OCI-LY1 (cell line): ENCODE results near the gene IGSF11.

ENCODE experiments used
- H2AFZ ChIP-seq: fragments of 200-600 bp; sonication (generic), shearing (Covaris generic); 2 replicates; pipeline ENCODE4 v1.6.0; 2014; ENCODE audit warnings: antibody characterized with exemption, mild to moderate bottlenecking, low read length
- H3F3A ChIP-seq: fragments of 200-600 bp; sonication (generic), shearing (Covaris generic); 2 replicates; pipeline ENCODE4 v1.6.0; 2014; ENCODE audit warnings: mild to moderate bottlenecking, antibody characterized with exemption, low read length, moderate library complexity; ENCODE audit not compliant: insufficient read depth
- H3K27ac ChIP-seq: fragments of 200-600 bp; sonication (generic); 2 replicates; pipeline ENCODE4 v1.5.1; 2014; ENCODE audit warnings: low read length, mixed run types, mild to moderate bottlenecking, low read depth; ENCODE audit not compliant: poor library complexity, severe bottlenecking
- H3K27me3 ChIP-seq: fragments of 200-600 bp; sonication (generic); 2 replicates; pipeline ENCODE4 v1.6.0; 2014; ENCODE audit warnings: antibody characterized with exemption, mild to moderate bottlenecking, low read length, moderate library complexity; ENCODE audit not compliant: insufficient read depth
- H3K36me3 ChIP-seq: fragments of 200-600 bp; sonication (generic); 2 replicates; pipeline ENCODE4 v1.6.1; 2014; ENCODE audit warnings: mild to moderate bottlenecking, antibody characterized with exemption, low read length, moderate library complexity, mixed read lengths; ENCODE audit not compliant: insufficient read depth
- H3K4me1 ChIP-seq: fragments of 200-600 bp; sonication (generic); 2 replicates; pipeline ENCODE4 v1.5.1; 2014; ENCODE audit warnings: mild to moderate bottlenecking, low read length, moderate library complexity; ENCODE audit not compliant: insufficient read depth, severe bottlenecking
- H3K4me2 ChIP-seq: fragments of 200-600 bp; sonication (generic), shearing (Covaris generic); 2 replicates; pipeline ENCODE4 v1.6.1; 2014; ENCODE audit warnings: low read length
- H3K4me3 ChIP-seq: fragments of 200-600 bp; sonication (generic); 2 replicates; pipeline ENCODE4 v1.5.1; 2014; ENCODE audit warnings: low read length, low read depth, mild to moderate bottlenecking, mixed read lengths; ENCODE audit not compliant: poor library complexity, severe bottlenecking
- H3K79me2 ChIP-seq: fragments of 200-600 bp; shearing (Covaris generic); 2 replicates; pipeline ENCODE4 v1.6.1; 2016; ENCODE audit warnings: mixed run types, low read length, mixed read lengths; ENCODE audit not compliant: insufficient read depth
- H3K9ac ChIP-seq: fragments of 200-600 bp; sonication (generic), shearing (Covaris generic); 2 replicates; pipeline ENCODE4 v1.6.1; 2014; ENCODE audit warnings: mild to moderate bottlenecking, low read length, mixed read lengths
- H3K9me2 ChIP-seq: fragments of 200-600 bp; sonication (generic), shearing (Covaris generic); 2 replicates; pipeline ENCODE4 v1.6.1; 2014; ENCODE audit warnings: low read depth, mild to moderate bottlenecking, low read length, mixed read lengths
- H3K9me3 ChIP-seq: fragments of 200-600 bp; shearing (Covaris generic); 2 replicates; pipeline ENCODE4 v1.6.1; 2014; ENCODE audit warnings: low read length, mixed read lengths
- H4K20me1 ChIP-seq: fragments of 200-600 bp; sonication (generic), shearing (Covaris generic); 2 replicates; pipeline ENCODE4 v1.6.0; 2016; ENCODE audit warnings: mild to moderate bottlenecking, low read length; ENCODE audit not compliant: insufficient read depth
- EZH2 ChIP-seq: fragments of 200-600 bp; sonication (generic), shearing (Covaris generic); IDR thresholded peaks from 2 replicates; pipeline ENCODE4 v1.8.0; 2017; ENCODE audit warnings: borderline replicate concordance, mixed run types, mild to moderate bottlenecking, antibody characterized with exemption, low read length, moderate library complexity, mixed read lengths
- TF ChIP-seq, protein P1 (sequence below): fragments of 200-600 bp; sonication (generic), shearing (Covaris generic); IDR thresholded peaks from 2 replicates; pipeline ENCODE4 v1.5.1; 2017; ENCODE audit warnings: mild to moderate bottlenecking, antibody characterized with exemption, low read length, moderate library complexity, mixed read lengths

The IGSF11 gene

GRCh38 chr3:119015942-119016341 is 18.7 kb downstream of the IGSF11 start:
- H3F3A ChIP-seq: no peaks in the 10 kb centered on the region
- no peaks in the 10 kb centered on the region for H4K20me1 ChIP-seq
- no peak overlapping the region for H3K4me2 ChIP-seq
- H3K9ac ChIP-seq: no peak overlapping the region
- H3K9me3 ChIP-seq: no peaks in the 10 kb centered on the region
- H3K4me3 ChIP-seq: no peak overlapping the region
- no peak overlapping the region for H2AFZ ChIP-seq
- H3K36me3 ChIP-seq: no peaks in the 10 kb centered on the region
- H3K9me2 ChIP-seq: no peaks in the 10 kb centered on the region
- no peaks in the 10 kb centered on the region; the same call in 1 of the 2 replicates for H3K27me3 ChIP-seq
- TF ChIP-seq EZH2: no peak
- TF ChIP-seq, protein P1, sequence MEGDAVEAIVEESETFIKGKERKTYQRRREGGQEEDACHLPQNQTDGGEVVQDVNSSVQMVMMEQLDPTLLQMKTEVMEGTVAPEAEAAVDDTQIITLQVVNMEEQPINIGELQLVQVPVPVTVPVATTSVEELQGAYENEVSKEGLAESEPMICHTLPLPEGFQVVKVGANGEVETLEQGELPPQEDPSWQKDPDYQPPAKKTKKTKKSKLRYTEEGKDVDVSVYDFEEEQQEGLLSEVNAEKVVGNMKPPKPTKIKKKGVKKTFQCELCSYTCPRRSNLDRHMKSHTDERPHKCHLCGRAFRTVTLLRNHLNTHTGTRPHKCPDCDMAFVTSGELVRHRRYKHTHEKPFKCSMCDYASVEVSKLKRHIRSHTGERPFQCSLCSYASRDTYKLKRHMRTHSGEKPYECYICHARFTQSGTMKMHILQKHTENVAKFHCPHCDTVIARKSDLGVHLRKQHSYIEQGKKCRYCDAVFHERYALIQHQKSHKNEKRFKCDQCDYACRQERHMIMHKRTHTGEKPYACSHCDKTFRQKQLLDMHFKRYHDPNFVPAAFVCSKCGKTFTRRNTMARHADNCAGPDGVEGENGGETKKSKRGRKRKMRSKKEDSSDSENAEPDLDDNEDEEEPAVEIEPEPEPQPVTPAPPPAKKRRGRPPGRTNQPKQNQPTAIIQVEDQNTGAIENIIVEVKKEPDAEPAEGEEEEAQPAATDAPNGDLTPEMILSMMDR: no peak
- H3K27ac ChIP-seq: no peak overlapping the region
- H3K79me2 ChIP-seq: no peaks in the 10 kb centered on the region
- H3K4me1 ChIP-seq: no peaks in the 10 kb centered on the region

GRCh38 chr3:119013951-119014350 is 20.7 kb downstream of the IGSF11 start:
- Histone ChIP-seq H3K27me3 (no peaks in the 10 kb centered on the region), H2AFZ (no peak overlapping the region), H3K4me3 (no peak overlapping the region), H3K4me2 (no peak overlapping the region), H3K27ac (no peak overlapping the region), H3K9me3 (no peaks in the 10 kb centered on the region), H4K20me1 (no peaks in the 10 kb centered on the region), H3K4me1 (no peaks in the 10 kb centered on the region), H3K36me3 (no peaks in the 10 kb centered on the region), H3F3A (no peaks in the 10 kb centered on the region), H3K9me2 (no peaks in the 10 kb centered on the region), H3K9ac (no peak overlapping the region), H3K79me2 (no peaks in the 10 kb centered on the region)
- no peak for TF ChIP-seq EZH2
- TF ChIP-seq, protein P1: no peak

GRCh38 chr3:119011528-119011927 is 23.1 kb downstream of the IGSF11 start:
- Histone ChIP-seq H3K4me1 (no peaks in the 10 kb centered on the region), H3K79me2 (no peaks in the 10 kb centered on the region), H3K9ac (no peak overlapping the region), H3K27me3 (no peaks in the 10 kb centered on the region), H3K27ac (no peak overlapping the region), H2AFZ (no peak overlapping the region), H3K36me3 (no peaks in the 10 kb centered on the region), H3K4me3 (no peak overlapping the region), H4K20me1 (no peaks in the 10 kb centered on the region), H3K4me2 (no peak overlapping the region), H3K9me2 (no peaks in the 10 kb centered on the region), H3F3A (no peaks in the 10 kb centered on the region), H3K9me3 (no peaks in the 10 kb centered on the region)
- TF ChIP-seq EZH2: no peak

- Histone ChIP-seq H3K4me2 (no peak overlapping the region), H3K36me3 (no peaks in the 10 kb centered on the region), H3F3A (no peaks in the 10 kb centered on the region), H3K79me2 (no peaks in the 10 kb centered on the region), H3K27me3 (no peaks in the 10 kb centered on the region), H3K4me3 (no peak overlapping the region), H3K9me3 (no peaks in the 10 kb centered on the region), H3K4me1 (no peaks in the 10 kb centered on the region), H4K20me1 (no peaks in the 10 kb centered on the region), H3K27ac (no peak overlapping the region), H3K9ac (no peak overlapping the region), H3K9me2 (no peaks in the 10 kb centered on the region), H2AFZ (no peak overlapping the region)
- TF ChIP-seq EZH2: no peak
- TF ChIP-seq, protein P1: no peak
These were observed 37.5 kb downstream of the IGSF11 start for GRCh38 chr3:118997190-118997589.
